Vagina (tissue), 2 donors: ENCODE data around the gene KLK13. TPM values are rescaled to one million over a fixed set of nuclear protein-coding genes. Genes with fewer than 3 reads are reported as not detected.

Experiments used
- DNase-seq, 2 donors: peaks; one replicate each; pipeline ENCODE4 v3.0.0-alpha.2; 2017; ENCODE audit errors: extremely low spot score in 2 of 2
- H3K27ac ChIP-seq: fragments of 200-600 bp; sonication (generic); one replicate; pipeline ENCODE4 v1.5.1; 2019
- H3K27me3 ChIP-seq: fragments of 200-600 bp; sonication (generic); one replicate; pipeline ENCODE4 v1.5.1; 2019
- H3K36me3 ChIP-seq, 2 donors: fragments of 200-600 bp; sonication (generic); one replicate each; pipeline ENCODE4 v1.5.1; 2017 to 2019
- H3K4me1 ChIP-seq: fragments of 200-600 bp; sonication (generic); one replicate; pipeline ENCODE4 v1.5.1; 2019
- H3K4me3 ChIP-seq, 2 donors: fragments of 200-600 bp; sonication (generic); 1 replicate in 1 of 2; 2 replicates in 1 of 2; pipeline ENCODE4 v1.5.1; 2016 to 2019
- H3K9me3 ChIP-seq: fragments of 200-600 bp; sonication (generic); one replicate; pipeline ENCODE4 v1.5.1; 2019
- CTCF ChIP-seq, 3 experiments: fragments of 450-650 bp in 2 of 3; fragments of 200-600 bp in 1 of 3; sonication (generic) in 1 of 3; IDR thresholded peaks; one replicate each; pipeline ENCODE4 v1.5.1; 2017 to 2019; ENCODE audit warnings: antibody characterized with exemption in 3 of 3, mild to moderate bottlenecking in 2 of 3, moderate library complexity in 2 of 3
- POLR2A ChIP-seq, 2 donors: fragments of 450-650 bp; IDR thresholded peaks; one replicate each; pipeline ENCODE4 v1.6.1; 2017; ENCODE audit warnings: antibody characterized with exemption in 2 of 2, mild to moderate bottlenecking in 2 of 2, moderate library complexity in 2 of 2
- POLR2AphosphoS5 ChIP-seq, 2 donors: sonication (generic); formaldehyde crosslinking; IDR thresholded peaks; one replicate each; pipeline ENCODE4 v1.9.0; 2017; ENCODE audit warnings: antibody characterized with exemption in 2 of 2, mild to moderate bottlenecking in 2 of 2, low read depth in 1 of 2; ENCODE audit not compliant: insufficient read depth in 1 of 2
- intact Hi-C: fragments of 100-400 bp; cut with DNase I; formaldehyde crosslinking; loops from one replicate; pipeline ENCODE4 v1.15.1; 2023
- total RNA-seq: library from RNA; depleted of rRNA; stranded (reverse); fragments of >200 nt; gene quantifications from one replicate; pipeline ENCODE4 v1.2.3, GENCODE V29; 2016

The KLK13 gene
- total RNA-seq, 1 donor from 2014 or later: 31.2 TPM

GRCh38 chr19:51093101-51093500 is 28.2 kb upstream of the KLK13 start:
- TF ChIP-seq POLR2AphosphoS5 (IDR thresholded peaks at IDR 0.05; ENCODE audit: insufficient read depth in 1 of 2, low read depth in 1 of 2): no peak
- TF ChIP-seq POLR2A (IDR thresholded peaks at IDR 0.05): no peak
- no peak for TF ChIP-seq CTCF (IDR thresholded peaks at IDR 0.05)
- no peaks in the 10 kb centered on the region for H3K9me3 ChIP-seq
- peak overlapping the region; percentile 44 for H3K27ac ChIP-seq
- H3K4me3 ChIP-seq: no peak overlapping the region
- no peaks in the 10 kb centered on the region for H3K27me3 ChIP-seq
- intact Hi-C loops: loop anchor here (10.0 kb wide), 1 partner anchor 242 kb away; no protein-coding TSS in a partner anchor
- no peak for DNase-seq
- H3K36me3 ChIP-seq: no peaks in the 10 kb centered on the region
- peaks cover 8% of the 10 kb centered on the region for H3K4me1 ChIP-seq

- DNase-seq: no peak
- H3K27me3 ChIP-seq: no peaks in the 10 kb centered on the region
- no peaks in the 10 kb centered on the region for H3K9me3 ChIP-seq
- peaks cover 8% of the 10 kb centered on the region for H3K4me1 ChIP-seq
- no peak for TF ChIP-seq POLR2A (IDR thresholded peaks at IDR 0.05)
- no peak for TF ChIP-seq CTCF (IDR thresholded peaks at IDR 0.05)
- no peak for TF ChIP-seq POLR2AphosphoS5 (IDR thresholded peaks at IDR 0.05; ENCODE audit: insufficient read depth in 1 of 2, low read depth in 1 of 2)
- no peak overlapping the region for H3K4me3 ChIP-seq
- intact Hi-C loops: loop anchor here (10.0 kb wide), 1 partner anchor 243 kb away; no protein-coding TSS in a partner anchor
- H3K36me3 ChIP-seq: no peaks in the 10 kb centered on the region
- H3K27ac ChIP-seq: peak overlapping the region; percentile 27
Observed at GRCh38 chr19:51091895-51092873, 27.3 kb upstream of the KLK13 start.

- Histone ChIP-seq H3K36me3 (no peaks in the 10 kb centered on the region), H3K9me3 (no peaks in the 10 kb centered on the region), H3K4me1 (peaks cover 4% of the 10 kb centered on the region), H3K27me3 (no peaks in the 10 kb centered on the region), H3K27ac (no peak overlapping the region), H3K4me3 (no peak overlapping the region)
- intact Hi-C loops: loop anchor here (10.0 kb wide), 1 partner anchor 244 kb away; no protein-coding TSS in a partner anchor
- TF ChIP-seq POLR2A (IDR thresholded peaks at IDR 0.05) (no peak), CTCF (IDR thresholded peaks at IDR 0.05) (no peak), POLR2AphosphoS5 (IDR thresholded peaks at IDR 0.05; ENCODE audit: insufficient read depth in 1 of 2, low read depth in 1 of 2) (no peak)
- no peak for DNase-seq
Observed at GRCh38 chr19:51091126-51091525, 26.2 kb upstream of the KLK13 start.

- intact Hi-C loops: loop anchor here (10.0 kb wide), 1 partner anchor 244 kb away; no protein-coding TSS in a partner anchor
- Histone ChIP-seq H3K9me3 (no peaks in the 10 kb centered on the region), H3K27me3 (no peaks in the 10 kb centered on the region), H3K27ac (no peak overlapping the region), H3K36me3 (no peaks in the 10 kb centered on the region), H3K4me3 (no peak overlapping the region), H3K4me1 (peaks cover 4% of the 10 kb centered on the region)
- TF ChIP-seq POLR2A (IDR thresholded peaks at IDR 0.05): no peak
- no peak for TF ChIP-seq POLR2AphosphoS5 (IDR thresholded peaks at IDR 0.05; ENCODE audit: insufficient read depth in 1 of 2, low read depth in 1 of 2)
- TF ChIP-seq CTCF (IDR thresholded peaks at IDR 0.05): no peak
- DNase-seq: no peak
Observed at GRCh38 chr19:51090471-51090870, 25.6 kb upstream of the KLK13 start.
